A673 (cell line): ENCODE measurements around the gene LGALS3BP. TPM values are rescaled to one million over a fixed set of nuclear protein-coding genes. Genes with fewer than 3 reads are reported as not detected.

Experiments
- BruUV-seq: library from RNA; stranded (reverse); fragments of 400-500 nt; replicated peaks from 2 replicates; lab custom pipeline; 2021; lab: Mats Ljungman, UMichigan
- CTCF ChIA-PET: fragments of 300-600 bp; sonication (Branson Sonifier 250); formaldehyde crosslinking; loops from one replicate; lab custom pipeline; 2022; ENCODE audit warnings: antibody characterized with exemption; lab: Charles Lee
- POLR2A ChIA-PET: fragments of 300-600 bp; sonication (Branson Sonifier 250); formaldehyde crosslinking; loops from one replicate; lab custom pipeline; 2022; ENCODE audit warnings: antibody characterized with exemption; ENCODE audit not compliant: low non-redundant PET; lab: Charles Lee
- DNase-seq: peaks from one replicate; pipeline ENCODE4 v3.0.0-alpha.2; 2015; ENCODE audit warnings: low spot score
- H3K27ac ChIP-seq: fragments of 200-600 bp; sonication (generic); 2 replicates; pipeline ENCODE4 v1.5.1; 2016; ENCODE audit warnings: mixed run types, low read depth, mild to moderate bottlenecking, mixed read lengths, antibody characterized with exemption, low read length; ENCODE audit not compliant: poor library complexity, severe bottlenecking
- H3K27me3 ChIP-seq: fragments of 200-600 bp; sonication (generic); replicated peaks from 2 replicates; pipeline ENCODE4 v1.6.1; 2017; ENCODE audit warnings: mixed run types, low read depth, mild to moderate bottlenecking, mixed read lengths, antibody characterized with exemption, low read length; ENCODE audit not compliant: insufficient read depth, poor library complexity
- H3K36me3 ChIP-seq: fragments of 200-600 bp; sonication (generic); 2 replicates; pipeline ENCODE4 v1.6.1; 2016; ENCODE audit warnings: mixed run types, mild to moderate bottlenecking, mixed read lengths, antibody characterized with exemption, low read length; ENCODE audit not compliant: insufficient read depth, poor library complexity, severe bottlenecking
- H3K4me1 ChIP-seq: fragments of 200-600 bp; sonication (generic); 2 replicates; pipeline ENCODE4 v1.6.1; 2017; ENCODE audit warnings: mixed run types, mild to moderate bottlenecking, mixed read lengths, antibody characterized with exemption, low read length; ENCODE audit not compliant: insufficient read depth, poor library complexity, severe bottlenecking
- H3K4me3 ChIP-seq: fragments of 200-600 bp; sonication (generic); 2 replicates; pipeline ENCODE4 v1.5.1; 2016; ENCODE audit warnings: low read depth, mixed run types, mild to moderate bottlenecking, mixed read lengths, low read length; ENCODE audit not compliant: poor library complexity, severe bottlenecking
- H3K9me3 ChIP-seq: fragments of 200-600 bp; sonication (generic); 2 replicates; pipeline ENCODE4 v1.6.1; 2016; ENCODE audit warnings: mixed run types, low read depth, mild to moderate bottlenecking, mixed read lengths, antibody characterized with exemption, low read length; ENCODE audit not compliant: poor library complexity, severe bottlenecking
- CTCF ChIP-seq: fragments of 300-800, 200-600 bp; sonication (generic); conservative IDR thresholded peaks from 2 replicates; pipeline ENCODE4 v1.5.1; 2017; ENCODE audit warnings: low read depth, mild to moderate bottlenecking, antibody characterized with exemption, low read length, moderate library complexity, mixed read lengths
- EZH2 ChIP-seq: fragments of 200-600 bp; sonication (generic); IDR thresholded peaks from 2 replicates; pipeline ENCODE4 v1.6.1; 2017; ENCODE audit warnings: borderline replicate concordance, low read depth, mild to moderate bottlenecking, mixed read lengths, antibody characterized with exemption, low read length; ENCODE audit not compliant: poor library complexity, severe bottlenecking
- intact Hi-C: fragments of 100-400 bp; cut with micrococcal nuclease; formaldehyde crosslinking; loops from one replicate; pipeline ENCODE4 v1.10.0; 2022; ENCODE audit not compliant: unreplicated experiment
- total RNA-seq: library from RNA; stranded (reverse); gene quantifications from 2 replicates; pipeline ENCODE4 v1.2.3, GENCODE V29; 2021

The LGALS3BP gene
- total RNA-seq, 1 experiment from 2014 or later = 295 TPM

- H3K9me3 ChIP-seq = no peaks in the 10 kb centered on the region
These were observed 18.8 kb downstream of the LGALS3BP start for GRCh38 chr17:78960928-78961327.

DNA sequence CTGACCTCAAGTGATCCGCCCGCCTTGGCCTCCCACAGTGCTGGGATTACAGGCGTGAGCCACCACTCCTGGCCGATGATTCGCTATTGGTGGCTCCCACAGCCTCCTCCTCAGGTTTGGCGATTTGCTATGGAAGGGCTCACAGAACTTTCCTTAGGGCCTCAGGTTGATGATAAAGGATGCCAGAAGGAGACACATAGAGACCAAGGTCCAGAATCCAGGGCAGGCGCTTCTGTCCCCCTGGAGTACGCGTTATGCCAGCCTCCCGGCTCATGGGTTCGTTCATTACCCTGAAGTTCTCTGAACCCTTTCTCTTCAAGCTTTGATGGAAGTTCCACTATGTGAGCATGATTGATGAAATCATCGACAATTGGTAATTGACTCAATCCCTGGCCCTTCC is 19.9 kb downstream of the LGALS3BP start:
- ChIA-PET POLR2A (no interaction called here), CTCF (no interaction called here)
- no peak for DNase-seq
- Histone ChIP-seq H3K4me1 (no peaks in the 10 kb centered on the region), H3K27ac (no peak overlapping the region), H3K4me3 (no peak overlapping the region), H3K36me3 (no peaks in the 10 kb centered on the region), H3K9me3 (no peaks in the 10 kb centered on the region), H3K27me3 (no peaks in the 10 kb centered on the region)
- intact Hi-C loops = no loop called here
- no TSS peak for BruUV-seq
- TF ChIP-seq CTCF (no peak), EZH2 (no peak)

More at GRCh38 chr17:78960928-78961327, 18.8 kb downstream of the LGALS3BP start:
- Histone ChIP-seq H3K27ac (no peak overlapping the region), H3K27me3 (no peaks in the 10 kb centered on the region), H3K4me3 (no peak overlapping the region), H3K36me3 (no peaks in the 10 kb centered on the region), H3K4me1 (no peaks in the 10 kb centered on the region)
- BruUV-seq = no TSS peak
- DNase-seq = no peak
- no peak for TF ChIP-seq EZH2
- TF ChIP-seq CTCF = no peak
- POLR2A ChIA-PET = no interaction called here
- CTCF ChIA-PET = no interaction called here
- intact Hi-C loops = no loop called here

DNA sequence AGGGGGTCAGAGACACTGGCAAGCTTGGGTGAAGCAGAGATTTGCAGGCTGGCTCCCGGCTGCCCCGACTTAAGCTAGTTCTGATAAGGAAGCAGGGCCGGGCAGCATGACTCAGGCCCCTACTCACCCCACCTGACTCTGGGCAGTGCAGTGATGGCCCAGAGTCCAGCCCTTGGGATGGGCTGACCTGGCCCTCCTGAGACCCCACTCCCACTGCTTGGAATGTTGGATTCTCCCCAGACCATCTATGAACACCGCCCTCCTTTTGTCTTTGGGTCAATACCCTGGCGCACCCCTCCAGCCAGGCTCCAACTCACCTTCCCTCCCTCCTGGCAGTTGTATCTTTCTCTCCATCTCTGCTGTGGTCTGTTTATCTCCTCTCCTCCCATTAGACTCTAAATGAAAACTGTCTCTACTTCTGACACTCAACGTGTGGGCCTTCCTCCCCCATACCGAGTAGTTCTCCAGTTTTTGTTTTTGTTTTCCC is 21.0 kb downstream of the LGALS3BP start:
- H3K27ac ChIP-seq = no peak overlapping the region
- H3K27me3 ChIP-seq = no peaks in the 10 kb centered on the region
- no peak for DNase-seq
- POLR2A ChIA-PET = no interaction called here
- H3K4me1 ChIP-seq = no peaks in the 10 kb centered on the region
- no peaks in the 10 kb centered on the region for H3K36me3 ChIP-seq
- CTCF ChIA-PET = no interaction called here
- TF ChIP-seq EZH2 (no peak), CTCF (no peak)
- no peaks in the 10 kb centered on the region for H3K9me3 ChIP-seq
- intact Hi-C loops = no loop called here
- H3K4me3 ChIP-seq = no peak overlapping the region
- no TSS peak for BruUV-seq
